B cell (primary cell): ENCODE measurements around the gene STXBP6.
"Not testable (repeated sequence)": the region's sequence is repeated elsewhere in the genome, so short reads cannot be mapped to it uniquely, and the experiment has no call there.

Experiments
- EZH2 ChIP-seq: IDR thresholded peaks from 2 replicates; pipeline ENCODE4 v1.6.1; 2012; ENCODE audit warnings: borderline replicate concordance, low read depth, mild to moderate bottlenecking, moderate library complexity, low read length; ENCODE audit not compliant: insufficient read depth, poor library complexity, severe bottlenecking
- TF ChIP-seq, protein P1 (sequence below): fragments of 200-600 bp; IDR thresholded peaks from one replicate; pipeline ENCODE4 v1.8.0; 2022; ENCODE audit warnings: antibody characterized with exemption, mild to moderate bottlenecking

DNA sequence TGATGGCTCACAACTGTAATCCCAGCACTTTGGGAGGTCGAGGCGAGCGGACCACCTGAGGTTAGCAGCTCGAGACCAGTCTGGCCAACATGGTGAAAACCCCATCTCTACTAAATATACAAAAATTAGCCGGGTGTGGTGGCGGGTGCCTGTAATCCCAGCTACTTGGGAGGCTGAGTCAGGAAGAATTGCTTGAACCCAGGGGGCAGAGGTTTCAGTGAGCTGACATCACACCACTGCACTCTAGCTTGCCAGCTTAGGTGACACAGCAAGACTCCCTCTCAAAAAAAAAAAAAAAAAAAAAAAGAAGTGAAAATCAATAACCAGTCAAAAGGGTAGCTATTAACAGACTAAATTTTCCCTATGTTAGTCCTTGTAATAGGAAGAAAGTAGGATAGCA lies 213.6 kb downstream of the STXBP6 start:
- TF ChIP-seq, protein P1, sequence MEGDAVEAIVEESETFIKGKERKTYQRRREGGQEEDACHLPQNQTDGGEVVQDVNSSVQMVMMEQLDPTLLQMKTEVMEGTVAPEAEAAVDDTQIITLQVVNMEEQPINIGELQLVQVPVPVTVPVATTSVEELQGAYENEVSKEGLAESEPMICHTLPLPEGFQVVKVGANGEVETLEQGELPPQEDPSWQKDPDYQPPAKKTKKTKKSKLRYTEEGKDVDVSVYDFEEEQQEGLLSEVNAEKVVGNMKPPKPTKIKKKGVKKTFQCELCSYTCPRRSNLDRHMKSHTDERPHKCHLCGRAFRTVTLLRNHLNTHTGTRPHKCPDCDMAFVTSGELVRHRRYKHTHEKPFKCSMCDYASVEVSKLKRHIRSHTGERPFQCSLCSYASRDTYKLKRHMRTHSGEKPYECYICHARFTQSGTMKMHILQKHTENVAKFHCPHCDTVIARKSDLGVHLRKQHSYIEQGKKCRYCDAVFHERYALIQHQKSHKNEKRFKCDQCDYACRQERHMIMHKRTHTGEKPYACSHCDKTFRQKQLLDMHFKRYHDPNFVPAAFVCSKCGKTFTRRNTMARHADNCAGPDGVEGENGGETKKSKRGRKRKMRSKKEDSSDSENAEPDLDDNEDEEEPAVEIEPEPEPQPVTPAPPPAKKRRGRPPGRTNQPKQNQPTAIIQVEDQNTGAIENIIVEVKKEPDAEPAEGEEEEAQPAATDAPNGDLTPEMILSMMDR: not testable (repeated sequence)
- TF ChIP-seq EZH2: not testable (repeated sequence)
